Mucosa of descending colon (tissue), 3 donors: ENCODE data around the gene CLEC16A. TPM values are rescaled to one million over a fixed set of nuclear protein-coding genes. Genes with fewer than 3 reads are reported as not detected.

Source experiments
- ATAC-seq: fragments of 200-7000 bp; cut with Tn5 transposase; one replicate; pipeline ENCODE4 v1.9.1; 2020; ENCODE audit warnings: mild to moderate bottlenecking, moderate library complexity
- DNase-seq, 3 donors: peaks; one replicate each; pipeline ENCODE4 v3.0.0-alpha.2; 2020
- H3K36me3 ChIP-seq: fragments of 200-600 bp; one replicate; pipeline ENCODE4 v1.8.0; 2021; ENCODE audit warnings: low read depth, mild to moderate bottlenecking
- H3K4me1 ChIP-seq: fragments of 200-600 bp; one replicate; pipeline ENCODE4 v1.8.0; 2021; ENCODE audit warnings: low read depth, mild to moderate bottlenecking
- H3K4me3 ChIP-seq: fragments of 200-600 bp; one replicate; pipeline ENCODE4 v1.8.0; 2021; ENCODE audit warnings: mild to moderate bottlenecking
- H3K9me3 ChIP-seq: fragments of 200-600 bp; one replicate; pipeline ENCODE4 v1.8.0; 2021; ENCODE audit warnings: mild to moderate bottlenecking
- CTCF ChIP-seq: fragments of 200-600 bp; IDR thresholded peaks from one replicate; pipeline ENCODE4 v1.8.0; 2022; ENCODE audit warnings: antibody characterized with exemption, mild to moderate bottlenecking
- intact Hi-C, 2 donors: fragments of 100-400 bp; cut with DNase I in 1 of 2; cut with micrococcal nuclease in 1 of 2; formaldehyde crosslinking; loops; one replicate each; pipeline versions ENCODE4 v1.11.0 to v1.11.1; 2022; cut with DNase I, micrococcal nuclease
- total RNA-seq, 3 donors: library from RNA; stranded (reverse); fragmentation: NEBNext Ultra II Directional in 2 of 3; extraction: Animal tissue kit (Norgen Biotek cat#: 25700) in 2 of 3; gene quantifications; one replicate each; pipeline versions ENCODE4 v1.2.1 to v1.2.4, GENCODE V29; 2021 to 2023
- donor health status: DM: no; HTN: no; CAD: no; lungs with moderate emphysema.
- donor health status: DM: no; HTN: no; CAD: no.
- donor health status: DM: no; HTN: yes; CAD: no.

CLEC16A gene
- total RNA-seq, 3 donors from 2014 or later = 30.3 to 38.1 (median 37.1) TPM

GRCh38 chr16:11229432-11229831 is 285.1 kb downstream of the CLEC16A start:
- no peak for TF ChIP-seq CTCF
- Histone ChIP-seq H3K9me3 (no peaks in the 10 kb centered on the region), H3K4me1 (peaks cover 4% of the 10 kb centered on the region), H3K4me3 (no peak overlapping the region), H3K36me3 (no peaks in the 10 kb centered on the region)
- ATAC-seq = no peak
- intact Hi-C loops = no loop called here
- no peak for DNase-seq

- DNase-seq (peak; percentile 49 to 84 (median 57)), ATAC-seq (peak; percentile 63)
- no peak for TF ChIP-seq CTCF
- intact Hi-C loops = no loop called here
- Histone ChIP-seq H3K9me3 (no peaks in the 10 kb centered on the region), H3K36me3 (no peaks in the 10 kb centered on the region), H3K4me1 (peaks cover 4% of the 10 kb centered on the region), H3K4me3 (no peak overlapping the region)
These were observed 285.5 kb downstream of the CLEC16A start for GRCh38 chr16:11229906-11230305.

DNA sequence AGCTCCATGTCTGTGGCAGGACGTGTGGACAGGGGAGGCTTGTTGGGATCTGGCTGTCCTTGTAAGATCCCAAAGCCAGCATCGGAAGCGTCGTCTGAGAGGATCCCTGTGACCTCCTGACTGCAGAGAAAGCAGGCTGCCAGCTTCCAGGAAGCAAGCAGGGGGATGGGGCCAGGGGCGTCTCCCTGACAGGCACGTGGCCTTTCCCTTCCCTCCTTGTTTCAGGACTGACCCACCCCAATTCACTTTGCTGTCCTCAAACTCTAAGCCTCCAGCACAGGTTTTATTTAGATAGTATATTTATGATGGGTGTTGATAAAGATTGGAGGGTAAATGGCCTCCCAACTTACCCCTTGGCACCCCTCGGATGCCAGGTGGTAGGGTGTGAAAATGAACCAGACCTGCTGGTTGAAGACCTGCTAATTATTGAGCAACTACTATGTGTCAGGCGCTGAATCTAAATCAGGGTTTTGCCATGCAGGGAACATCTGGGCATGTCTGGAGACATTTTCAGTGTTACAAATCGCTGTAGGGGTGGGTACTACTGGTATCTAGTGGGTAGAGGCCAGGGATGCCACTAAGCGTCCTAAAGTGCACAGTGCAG is 287.1 kb downstream of the CLEC16A start:
- ATAC-seq (no peak), DNase-seq (no peak)
- Histone ChIP-seq H3K9me3 (no peaks in the 10 kb centered on the region), H3K36me3 (no peaks in the 10 kb centered on the region), H3K4me1 (peaks cover 6% of the 10 kb centered on the region), H3K4me3 (no peak overlapping the region)
- no peak for TF ChIP-seq CTCF
- intact Hi-C loops = no loop called here

Other genes starting within 250 kb of the CLEC16A start
- gene TEKT5, start 249.6 kb upstream of the CLEC16A start, total RNA-seq = under 1 TPM; 0.28 to 0.90 (median 0.46) TPM
- gene NUBP1, start 200.7 kb upstream of the CLEC16A start, total RNA-seq = 10 to 100 TPM; 24.1 to 34.8 (median 24.6) TPM
- gene TVP23A, start 125.8 kb upstream of the CLEC16A start, total RNA-seq = under 1 TPM in 2 of 3 donors, not detected in 1; 0.14 to 0.60 TPM
- 10 to 100 TPM in 1 of 3 donors, 1 to 10 TPM in 2; 5.8 to 16.0 (median 9.1) TPM for gene CIITA, start 67.4 kb upstream of the CLEC16A start, total RNA-seq
- 10 to 100 TPM; 18.0 to 44.8 (median 26.6) TPM for gene DEXI, start 2.1 kb upstream of the CLEC16A start, total RNA-seq